NCI-H1694 treated with DMSO at 0.1 percent for 48 hours (cell line): ENCODE data around the gene GATA6.

Experiments used
- DNase-seq: peaks from one replicate; lab custom pipeline; 2025; lab: John Stamatoyannopoulos, UW

Gene GATA6

GRCh38 chr18:22169011-22169888 lies at the start of gene GATA6:
GATA6 (plus strand) TSS chr18:22169589; CDS start chr18:22171145, 1,556 bp downstream.
- DNase-seq: peak; percentile 64

GRCh38 chr18:22124970-22125369 lies 44.4 kb upstream of the GATA6 start:
- no peak for DNase-seq

GRCh38 chr18:22128954-22129353 lies 40.4 kb upstream of the GATA6 start:
- no peak for DNase-seq

GRCh38 chr18:22129778-22130177 lies 39.6 kb upstream of the GATA6 start:
- DNase-seq: no peak

- DNase-seq: no peak
These were observed 37.1 kb upstream of the GATA6 start for GRCh38 chr18:22132258-22132657.

- no peak for DNase-seq
These were observed 36.6 kb upstream of the GATA6 start for GRCh38 chr18:22132763-22133162.

GRCh38 chr18:22136395-22136794 lies 33.0 kb upstream of the GATA6 start:
- no peak for DNase-seq

GRCh38 chr18:22141211-22141610 lies 28.2 kb upstream of the GATA6 start:
- no peak for DNase-seq

GRCh38 chr18:22143347-22144340 lies 25.7 kb upstream of the GATA6 start:
- DNase-seq: no peak

- no peak for DNase-seq
These were observed 24.2 kb upstream of the GATA6 start for GRCh38 chr18:22145160-22145559.

GRCh38 chr18:22149710-22150109 lies 19.7 kb upstream of the GATA6 start:
- no peak for DNase-seq

GRCh38 chr18:22152093-22152492 lies 17.3 kb upstream of the GATA6 start:
- DNase-seq: no peak

- no peak for DNase-seq
These were observed 16.0 kb upstream of the GATA6 start for GRCh38 chr18:22153428-22153827.

- DNase-seq: no peak
These were observed 13.8 kb upstream of the GATA6 start for GRCh38 chr18:22155584-22155983.

- DNase-seq: no peak
These were observed 10.4 kb upstream of the GATA6 start for GRCh38 chr18:22159014-22159413.

- no peak for DNase-seq
These were observed 8.3 kb upstream of the GATA6 start for GRCh38 chr18:22161090-22161489.

- no peak for DNase-seq
These were observed 5.8 kb upstream of the GATA6 start for GRCh38 chr18:22163416-22164161.

GRCh38 chr18:22164337-22165048 lies 4.9 kb upstream of the GATA6 start:
- DNase-seq: no peak

GRCh38 chr18:22165049-22165602 lies 4.3 kb upstream of the GATA6 start:
- DNase-seq: no peak

GRCh38 chr18:22165603-22166068 lies 3.8 kb upstream of the GATA6 start:
- no peak for DNase-seq
